Choroid plexus epithelial cell (primary cell): ENCODE data around the gene HUWE1.

ENCODE experiments used
- DNase-seq: peaks from one replicate; pipeline ENCODE4 v3.0.0-alpha.2; 2010; ENCODE audit warnings: low read depth
- H3K4me3 ChIP-seq: 2 replicates; pipeline ENCODE4 v1.5.1; 2011; ENCODE audit warnings: low read depth, mild to moderate bottlenecking, control low read depth, low read length, moderate library complexity
- TF ChIP-seq, protein P1 (sequence below): conservative IDR thresholded peaks from 2 replicates; pipeline ENCODE4 v1.5.1; 2011; ENCODE audit warnings: low read depth, mild to moderate bottlenecking, control low read depth, inconsistent platforms, low read length, moderate library complexity

Gene HUWE1

DNA sequence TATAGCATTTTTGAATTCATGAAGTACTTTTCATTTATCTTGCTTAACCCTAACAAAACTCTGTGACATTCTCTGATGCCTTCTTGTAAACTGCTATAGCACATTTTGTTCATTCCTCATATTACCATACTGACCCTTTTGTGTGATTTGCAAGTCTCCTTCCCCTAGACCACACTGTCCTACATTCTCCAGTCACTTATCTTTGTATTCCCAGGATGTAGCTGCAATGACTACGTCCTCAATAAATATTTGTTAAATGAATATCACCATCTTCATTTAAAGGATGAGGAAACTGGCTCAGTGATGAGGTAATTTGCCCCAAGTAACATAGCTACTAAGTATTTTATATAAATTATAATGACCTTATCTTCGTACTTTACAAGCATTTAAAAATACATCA, 11.9 kb downstream of the HUWE1 start:
- no peak for DNase-seq
- TF ChIP-seq, protein P1, sequence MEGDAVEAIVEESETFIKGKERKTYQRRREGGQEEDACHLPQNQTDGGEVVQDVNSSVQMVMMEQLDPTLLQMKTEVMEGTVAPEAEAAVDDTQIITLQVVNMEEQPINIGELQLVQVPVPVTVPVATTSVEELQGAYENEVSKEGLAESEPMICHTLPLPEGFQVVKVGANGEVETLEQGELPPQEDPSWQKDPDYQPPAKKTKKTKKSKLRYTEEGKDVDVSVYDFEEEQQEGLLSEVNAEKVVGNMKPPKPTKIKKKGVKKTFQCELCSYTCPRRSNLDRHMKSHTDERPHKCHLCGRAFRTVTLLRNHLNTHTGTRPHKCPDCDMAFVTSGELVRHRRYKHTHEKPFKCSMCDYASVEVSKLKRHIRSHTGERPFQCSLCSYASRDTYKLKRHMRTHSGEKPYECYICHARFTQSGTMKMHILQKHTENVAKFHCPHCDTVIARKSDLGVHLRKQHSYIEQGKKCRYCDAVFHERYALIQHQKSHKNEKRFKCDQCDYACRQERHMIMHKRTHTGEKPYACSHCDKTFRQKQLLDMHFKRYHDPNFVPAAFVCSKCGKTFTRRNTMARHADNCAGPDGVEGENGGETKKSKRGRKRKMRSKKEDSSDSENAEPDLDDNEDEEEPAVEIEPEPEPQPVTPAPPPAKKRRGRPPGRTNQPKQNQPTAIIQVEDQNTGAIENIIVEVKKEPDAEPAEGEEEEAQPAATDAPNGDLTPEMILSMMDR, result no peak

DNA sequence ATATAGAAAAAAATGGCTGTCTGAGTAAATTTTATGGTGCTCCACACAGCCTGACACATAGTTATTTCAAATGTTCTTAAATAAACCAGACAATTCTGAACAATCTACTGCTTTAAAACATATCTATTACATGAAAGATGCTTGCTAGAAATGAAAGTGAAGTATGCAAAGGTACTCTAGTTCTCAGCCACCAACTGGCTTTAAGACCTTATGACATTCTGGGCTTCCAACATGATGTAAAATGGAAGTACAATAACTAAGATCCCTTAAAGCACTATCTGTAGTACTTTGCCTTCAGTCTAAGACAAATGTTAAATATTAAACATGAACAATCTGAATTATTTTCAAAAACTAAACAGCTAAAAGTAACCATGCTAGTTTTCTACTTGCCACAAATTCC, 17.3 kb downstream of the HUWE1 start:
- no peak overlapping the region for H3K4me3 ChIP-seq
- TF ChIP-seq, protein P1, result no peak
- no peak for DNase-seq

More for the DNA sequence above, 11.9 kb downstream of the HUWE1 start:
- H3K4me3 ChIP-seq, result no peak overlapping the region

DNA sequence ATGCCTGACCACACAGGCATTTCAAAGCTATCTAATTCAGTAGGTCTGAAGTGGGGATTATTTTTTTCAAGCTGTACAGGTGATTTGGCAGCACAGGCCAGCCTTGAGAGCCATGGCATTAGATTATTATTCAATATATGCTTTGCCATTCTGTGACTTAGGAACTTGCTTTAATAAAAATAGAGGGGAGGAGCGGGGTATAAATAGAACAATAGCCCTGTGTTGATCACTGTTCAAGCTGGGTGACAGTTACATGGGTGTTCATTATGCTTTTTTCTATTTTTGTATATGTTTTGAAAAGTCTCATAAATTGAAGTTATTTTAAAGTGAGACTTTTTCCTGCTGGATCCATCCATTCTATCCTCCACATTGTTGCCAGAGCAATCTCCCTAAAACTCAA, 20.3 kb downstream of the HUWE1 start:
- no peak overlapping the region for H3K4me3 ChIP-seq
- TF ChIP-seq, protein P1, result no peak
- no peak for DNase-seq

DNA sequence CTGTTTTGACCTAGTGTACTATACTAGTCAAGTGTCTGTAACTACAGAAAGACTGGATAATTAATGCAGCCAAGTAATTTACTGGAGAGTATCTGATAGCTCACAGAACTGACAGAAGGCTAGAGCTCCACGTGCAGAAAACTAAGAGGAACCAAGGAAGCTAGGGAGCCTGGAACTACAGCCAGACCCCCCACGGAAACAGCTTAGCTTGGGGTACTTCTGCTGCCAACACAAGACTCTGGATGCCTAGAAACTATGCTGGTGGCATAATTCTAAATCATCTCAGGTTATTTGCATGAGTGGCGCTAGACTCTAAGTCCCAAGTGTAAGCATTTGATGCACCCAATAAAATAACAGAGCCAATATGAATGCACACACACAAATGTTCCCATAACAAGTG, 26.5 kb downstream of the HUWE1 start:
- no peak for DNase-seq
- TF ChIP-seq, protein P1, result no peak
- H3K4me3 ChIP-seq, result no peak overlapping the region

DNA sequence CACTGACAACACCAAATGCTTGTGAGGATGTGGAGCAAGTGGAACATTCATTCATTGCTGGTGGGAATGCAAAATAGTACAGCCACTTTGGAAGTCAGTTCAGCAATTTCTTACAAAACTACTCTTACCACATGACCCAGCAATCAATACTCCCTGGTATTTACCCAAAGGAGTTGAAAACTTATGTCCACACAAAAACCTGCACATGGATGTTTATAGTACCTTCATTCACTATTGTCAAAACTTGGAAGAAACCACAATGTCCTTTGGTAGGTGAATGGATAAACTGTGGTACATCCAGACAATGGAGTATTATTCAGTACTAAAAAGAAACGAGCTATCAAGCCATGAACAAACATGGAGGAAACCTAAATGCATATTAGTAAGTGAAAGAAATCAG, 27.5 kb downstream of the HUWE1 start:
- no peak overlapping the region for H3K4me3 ChIP-seq
- TF ChIP-seq, protein P1, result no peak
- DNase-seq, result no peak

DNA sequence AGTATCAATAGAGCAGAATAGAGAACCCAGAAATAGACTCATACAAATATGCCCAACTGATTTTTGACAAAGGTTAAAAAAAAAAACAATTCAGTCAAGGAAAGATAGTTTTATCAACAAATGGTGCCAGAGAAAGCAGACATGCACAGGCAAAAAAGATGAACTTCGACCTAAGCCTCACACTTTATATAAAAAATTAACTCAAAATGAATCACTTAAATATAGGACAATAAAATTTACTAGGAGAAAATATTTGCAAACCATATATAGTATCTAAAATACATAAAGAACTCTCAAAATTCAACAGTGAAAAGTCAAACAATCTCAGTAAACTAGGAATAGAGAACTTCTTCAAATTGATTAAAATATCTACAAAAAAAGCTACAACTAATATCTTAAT, 29.7 kb downstream of the HUWE1 start:
- TF ChIP-seq, protein P1, result no peak
- H3K4me3 ChIP-seq, result no peak overlapping the region
- DNase-seq, result no peak

DNA sequence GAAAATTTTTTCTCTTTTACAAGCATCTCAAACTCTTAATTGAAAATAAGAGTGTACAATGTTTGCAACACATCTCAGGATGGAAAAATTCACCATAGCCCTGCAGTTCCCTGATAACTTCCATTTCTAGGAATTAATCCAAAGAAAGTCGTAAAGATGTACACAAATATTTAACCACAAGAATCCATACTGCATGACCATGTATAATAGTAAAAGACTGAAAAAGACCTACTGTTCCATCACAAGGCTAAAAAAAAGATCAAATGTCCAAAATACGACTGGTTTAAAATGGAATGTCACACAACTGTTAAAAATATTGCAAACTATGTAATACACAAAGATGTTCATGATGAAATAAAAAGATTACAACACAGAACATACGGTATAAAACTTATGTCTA, 32.1 kb downstream of the HUWE1 start:
- peak; percentile 30 for DNase-seq

More for the DNA sequence above, 32.1 kb downstream of the HUWE1 start:
- no peak overlapping the region for H3K4me3 ChIP-seq
- TF ChIP-seq, protein P1, result no peak
